ENCODE measurements around the gene KDM5D.

Gene KDM5D

GRCh38 chrY:19744381-19745378 is at the start of gene KDM5D:
KDM5D (minus strand) TSS chrY:19744726; CDS start chrY:19744534, 192 bp downstream.
- DNase-seq = peak; percentile 77

- DNase-seq = no peak
These were observed 23.8 kb upstream of the KDM5D start for GRCh38 chrY:19768375-19768774.

- DNase-seq = no peak
These were observed 1.2 kb downstream of the KDM5D start for GRCh38 chrY:19743331-19743730.

GRCh38 chrY:19742153-19742552 is 2.4 kb downstream of the KDM5D start:
- no peak for DNase-seq

GRCh38 chrY:19734425-19734824 is 10.1 kb downstream of the KDM5D start:
- DNase-seq = no peak

- DNase-seq = no peak
These were observed 26.6 kb downstream of the KDM5D start for GRCh38 chrY:19717950-19718349.

GRCh38 chrY:19717146-19717545 is 27.4 kb downstream of the KDM5D start:
- no peak for DNase-seq

- DNase-seq = no peak
These were observed 29.3 kb downstream of the KDM5D start for GRCh38 chrY:19715226-19715625.

- DNase-seq = no peak
These were observed 31.1 kb downstream of the KDM5D start for GRCh38 chrY:19713430-19713829.

GRCh38 chrY:19706273-19706672 is 38.3 kb downstream of the KDM5D start:
- DNase-seq = no peak

- no peak for DNase-seq
These were observed 46.0 kb downstream of the KDM5D start for GRCh38 chrY:19698495-19698894.

- no peak for DNase-seq
These were observed 63.7 kb downstream of the KDM5D start for GRCh38 chrY:19680821-19681220.

Measured in right forelimb (tissue), 1 donor.